Measurements from ENCODE around the gene SLC9A3. TPM values are rescaled to one million over a fixed set of nuclear protein-coding genes. Genes with fewer than 3 reads are reported as not detected.

The SLC9A3 gene
- total RNA-seq, 6 donors from 2014 or later = 1.0 to 4.1 (median 1.9) TPM

GRCh38 chr5:463301-463700 is 60.9 kb downstream of the SLC9A3 start:
- WGBS, 2 donors = 81 to 91% methylated on average over 7 of the region's 7 CpGs
- H3K27me3 ChIP-seq = no peaks in the 10 kb centered on the region
- DNase-seq (peak in 1 of 2 donors; percentile 4), ATAC-seq (ENCODE audit: low FRiP score in 2 of 2) (no peak)
- no peak overlapping the region for H3K4me3 ChIP-seq
- peaks cover 17 to 85% (median 72%) of the 10 kb centered on the region in 4 donors for H3K36me3 ChIP-seq
- no peaks in the 10 kb centered on the region for H3K4me1 ChIP-seq
- no peaks in the 10 kb centered on the region for H3K9me3 ChIP-seq
- H3K27ac ChIP-seq = no peak overlapping the region
- no peak for TF ChIP-seq EP300 (IDR thresholded peaks at IDR 0.05)
- no peak for TF ChIP-seq CTCF (IDR thresholded peaks at IDR 0.05)
- TF ChIP-seq POLR2AphosphoS5 (IDR thresholded peaks at IDR 0.05) = no peak
- no peak for TF ChIP-seq POLR2A (IDR thresholded peaks at IDR 0.05)

GRCh38 chr5:462051-462481 is 62.2 kb downstream of the SLC9A3 start:
- WGBS, 2 donors = 96% methylated on average over 24 of the region's 24 CpGs
- peak; percentile 15 to 72 for DNase-seq
- Histone ChIP-seq H3K4me1 (no peaks in the 10 kb centered on the region), H3K36me3 (peaks cover 24 to 96% (median 82%) of the 10 kb centered on the region in 4 donors), H3K9me3 (no peaks in the 10 kb centered on the region), H3K27me3 (no peaks in the 10 kb centered on the region), H3K4me3 (no peak overlapping the region), H3K27ac (no peak overlapping the region)
- no peak for ATAC-seq (ENCODE audit: low FRiP score in 2 of 2)
- TF ChIP-seq POLR2AphosphoS5 (IDR thresholded peaks at IDR 0.05) (no peak), POLR2A (IDR thresholded peaks at IDR 0.05) (no peak), EP300 (IDR thresholded peaks at IDR 0.05) (no peak), CTCF (IDR thresholded peaks at IDR 0.05) (no peak)

- Histone ChIP-seq H3K4me1 (no peaks in the 10 kb centered on the region), H3K9me3 (no peaks in the 10 kb centered on the region), H3K4me3 (no peak overlapping the region), H3K27ac (no peak overlapping the region), H3K36me3 (peaks cover 24 to 96% (median 82%) of the 10 kb centered on the region in 4 donors), H3K27me3 (no peaks in the 10 kb centered on the region)
- no peak for TF ChIP-seq POLR2A (IDR thresholded peaks at IDR 0.05)
- no peak for TF ChIP-seq POLR2AphosphoS5 (IDR thresholded peaks at IDR 0.05)
- no peak for TF ChIP-seq EP300 (IDR thresholded peaks at IDR 0.05)
- TF ChIP-seq CTCF (IDR thresholded peaks at IDR 0.05) = no peak
- ATAC-seq (ENCODE audit: low FRiP score in 2 of 2) (no peak), DNase-seq (peak in 1 of 2 donors; percentile 18)
- WGBS, 2 donors = 100% methylated on average over 7 to 8 of the region's 8 CpGs
Observed at GRCh38 chr5:460273-460625, 64.0 kb downstream of the SLC9A3 start.

- TF ChIP-seq CTCF (IDR thresholded peaks at IDR 0.05) (no peak), POLR2AphosphoS5 (IDR thresholded peaks at IDR 0.05) (no peak), EP300 (IDR thresholded peaks at IDR 0.05) (no peak), POLR2A (IDR thresholded peaks at IDR 0.05) (no peak)
- Histone ChIP-seq H3K27me3 (no peaks in the 10 kb centered on the region), H3K4me3 (no peak overlapping the region), H3K9me3 (no peaks in the 10 kb centered on the region), H3K36me3 (peaks cover 24 to 96% (median 81%) of the 10 kb centered on the region in 4 donors), H3K4me1 (no peaks in the 10 kb centered on the region), H3K27ac (no peak overlapping the region)
- DNase-seq = peak; percentile 11 to 52
- WGBS, 2 donors = 91 to 94% methylated on average over 12 to 24 of the region's 24 CpGs
- ATAC-seq (ENCODE audit: low FRiP score in 2 of 2) = no peak
Observed at GRCh38 chr5:459562-460272, 64.5 kb downstream of the SLC9A3 start.
